SHP77 treated with DMSO at 0.1 percent for 48 hours (cell line): ENCODE results near the gene EDN2.

Experiments used
- DNase-seq: peaks from one replicate; lab custom pipeline; 2025; lab: John Stamatoyannopoulos, UW

Gene EDN2

DNA sequence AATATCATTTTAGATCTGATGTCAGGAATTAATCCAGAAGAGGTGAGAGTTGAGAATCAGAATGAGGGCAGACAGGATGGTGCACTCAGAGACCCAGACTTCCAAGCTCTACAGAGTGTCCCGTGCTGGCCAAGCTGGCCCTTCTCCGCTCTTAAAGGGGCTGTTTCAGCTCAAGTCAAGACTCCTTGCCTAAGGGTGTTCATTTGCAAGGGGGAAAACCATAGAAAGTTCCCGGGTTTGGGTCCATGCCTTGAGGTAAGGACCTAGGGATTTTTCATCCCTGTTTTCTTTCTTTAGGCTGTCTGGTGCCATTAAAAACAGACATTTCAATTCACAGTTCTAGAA lies 47.5 kb downstream of the EDN2 start:
- DNase-seq = no peak

DNA sequence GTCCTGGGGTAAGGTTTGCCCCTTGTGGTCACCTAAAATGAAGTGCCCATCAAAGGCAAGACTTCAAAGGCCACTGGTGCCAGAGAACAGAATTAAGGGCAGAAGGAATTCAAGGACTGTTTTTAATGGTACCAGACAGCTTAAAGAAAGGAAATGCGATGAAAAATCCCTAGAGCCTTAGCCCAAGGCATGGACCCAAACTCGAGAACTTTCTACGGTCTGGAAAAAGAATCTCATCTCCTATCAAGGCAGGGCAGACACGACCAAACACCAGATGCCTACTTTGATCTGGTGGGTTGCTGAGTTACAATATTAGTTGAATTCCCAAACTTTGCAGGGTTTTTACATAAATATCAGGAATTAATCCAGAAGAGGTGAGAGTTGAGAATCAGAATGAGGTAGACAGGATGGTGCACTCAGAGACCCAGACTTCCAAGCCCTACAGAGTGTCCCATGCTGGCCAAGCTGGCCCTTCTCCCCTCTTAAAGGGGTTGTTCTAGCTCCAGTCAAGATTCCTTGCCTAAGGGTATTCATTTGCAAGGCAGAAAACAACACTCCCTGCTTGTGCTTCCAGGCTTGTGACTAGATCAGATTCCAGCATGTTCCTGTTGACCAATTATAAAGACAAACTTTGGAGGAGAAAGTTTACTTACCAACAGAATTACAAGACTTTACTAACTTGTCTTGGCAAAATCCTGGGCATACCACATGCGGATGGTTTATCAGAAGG lies 48.0 kb downstream of the EDN2 start:
- no peak for DNase-seq

GRCh38 chr1:41435570-41436178 lies 48.8 kb downstream of the EDN2 start:
- DNase-seq = no peak

DNA sequence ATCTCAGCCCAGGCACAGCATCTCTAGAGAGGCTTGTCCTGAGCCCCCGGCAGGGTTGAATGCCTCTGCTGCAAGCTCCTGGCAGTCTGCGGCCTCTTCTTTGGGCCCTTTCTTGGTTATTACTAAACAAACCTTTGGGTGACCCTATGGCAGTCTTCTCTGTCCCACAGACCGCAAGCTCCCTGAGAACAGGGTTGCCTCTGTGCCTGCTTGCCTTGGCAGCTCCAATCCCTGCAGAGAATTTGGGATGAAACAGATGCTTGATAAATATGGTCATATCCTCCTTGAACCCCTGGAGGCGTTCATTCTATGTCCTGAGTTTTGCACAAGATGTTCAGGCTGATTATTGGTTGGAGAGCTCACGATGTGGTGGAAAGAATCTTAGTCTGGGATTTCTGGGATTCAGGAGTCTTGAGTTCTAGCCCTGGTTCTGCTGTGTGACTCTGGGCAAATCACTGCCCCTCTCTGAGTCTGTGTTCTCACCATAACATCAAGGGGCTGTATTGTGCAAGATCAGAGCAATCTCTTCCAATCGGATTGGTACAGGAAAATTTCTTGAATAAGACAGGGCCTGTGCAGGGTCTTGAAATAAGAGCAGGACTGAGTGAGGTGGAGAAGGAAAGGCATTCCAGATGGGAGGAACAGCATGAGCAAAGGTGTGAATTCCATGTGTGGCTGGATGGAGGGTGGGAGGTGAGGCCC lies 49.6 kb downstream of the EDN2 start:
- DNase-seq = no peak

DNA sequence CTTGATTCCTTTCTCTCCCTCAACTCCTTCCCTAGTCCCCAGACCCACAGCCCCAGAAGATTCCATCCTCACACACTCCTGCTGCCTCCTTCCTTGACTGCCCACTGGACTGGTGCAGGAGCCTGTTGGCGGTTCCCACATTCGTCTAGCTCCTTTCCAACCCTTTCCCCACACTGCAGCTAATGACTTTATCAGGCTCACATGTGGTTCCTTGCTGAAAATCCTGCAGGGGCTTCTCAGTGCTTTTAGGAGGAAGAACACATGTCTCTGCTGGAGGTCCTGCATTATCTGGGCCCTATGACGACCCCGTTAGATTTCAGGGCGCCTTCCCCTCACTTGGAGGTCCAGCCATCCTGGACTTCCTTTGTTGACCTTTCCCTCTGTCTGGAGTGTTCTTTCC lies 50.2 kb downstream of the EDN2 start:
- DNase-seq = no peak

DNA sequence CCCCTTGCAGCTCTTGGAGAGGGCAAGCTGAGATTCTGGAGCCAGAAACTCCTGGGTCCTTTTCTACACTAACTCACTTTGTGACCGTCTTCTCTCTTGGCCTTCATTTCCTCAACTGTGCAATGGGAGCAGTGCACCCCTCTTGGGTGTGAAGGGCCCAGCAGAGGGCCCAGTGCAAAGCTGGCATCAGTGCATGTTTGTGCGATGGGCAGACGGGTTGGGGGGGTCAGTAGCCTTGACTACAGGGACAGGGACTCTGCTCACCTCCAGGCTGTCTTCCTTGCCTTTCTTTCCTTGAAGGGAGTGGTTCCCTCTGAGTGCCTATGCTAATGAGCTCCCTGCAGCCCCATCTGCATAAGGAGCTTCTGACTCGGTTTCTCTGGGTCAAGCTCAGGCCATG lies 51.0 kb downstream of the EDN2 start:
- DNase-seq = no peak

DNA sequence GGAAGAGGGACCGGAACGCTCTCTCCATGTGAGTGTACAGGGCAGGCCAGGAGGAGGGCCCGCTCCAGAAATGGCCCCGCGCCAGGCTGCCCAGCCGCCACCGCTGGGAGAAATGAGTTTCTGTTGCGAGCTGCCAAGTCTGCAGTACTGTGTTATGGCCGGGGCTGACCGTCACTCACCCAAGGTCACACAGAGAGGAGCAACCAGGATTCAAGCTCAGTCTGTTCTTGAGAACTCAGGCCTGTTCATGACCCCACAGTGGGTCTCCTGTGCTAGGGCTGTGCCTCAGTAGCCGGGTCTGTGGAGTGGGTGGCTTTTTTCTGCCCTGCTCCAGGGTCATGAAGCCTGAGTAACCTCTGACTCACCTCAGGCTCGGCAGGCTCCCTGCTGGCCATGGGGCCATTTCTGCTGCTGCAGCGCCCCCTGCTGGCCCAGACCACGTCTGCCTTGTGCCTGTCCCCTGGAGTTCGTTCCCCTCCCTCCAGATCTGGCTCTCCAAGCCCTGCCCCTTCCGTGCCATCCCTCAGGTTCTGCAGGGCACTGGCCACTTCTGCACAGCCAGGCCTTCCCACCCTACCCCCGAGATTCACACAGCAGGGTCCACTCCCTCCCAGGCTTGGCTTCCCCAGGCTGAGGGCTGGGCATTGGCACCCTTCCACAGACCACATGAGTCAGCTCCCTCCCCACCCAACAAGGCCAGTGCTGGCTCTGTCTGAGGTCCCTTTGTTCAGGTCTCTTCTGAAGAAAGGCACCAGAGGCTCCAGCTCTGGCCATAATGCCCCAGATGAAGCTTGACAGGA lies 51.8 kb downstream of the EDN2 start:
- no peak for DNase-seq

- DNase-seq = no peak
These were observed 52.8 kb downstream of the EDN2 start for GRCh38 chr1:41431490-41432350.

DNA sequence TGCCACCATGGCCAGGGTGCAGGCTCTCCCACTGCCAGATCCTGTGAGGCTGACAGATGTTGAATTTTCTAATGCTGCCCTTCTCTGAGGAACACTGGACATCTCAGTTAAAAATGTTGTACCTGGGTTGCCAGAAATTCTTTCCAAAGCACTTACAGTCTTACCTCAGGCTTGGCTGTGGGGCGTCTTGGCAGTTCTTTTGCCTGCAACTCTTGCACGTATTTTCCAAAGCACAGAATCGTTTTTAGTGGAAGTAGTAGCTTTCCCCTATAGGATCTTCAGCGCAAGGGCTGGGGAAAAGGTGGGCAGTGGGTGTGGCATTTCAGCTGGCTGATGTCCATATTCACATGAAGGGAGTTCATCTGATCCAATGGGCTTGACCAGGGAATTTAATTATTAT lies 53.9 kb downstream of the EDN2 start:
- DNase-seq = no peak

DNA sequence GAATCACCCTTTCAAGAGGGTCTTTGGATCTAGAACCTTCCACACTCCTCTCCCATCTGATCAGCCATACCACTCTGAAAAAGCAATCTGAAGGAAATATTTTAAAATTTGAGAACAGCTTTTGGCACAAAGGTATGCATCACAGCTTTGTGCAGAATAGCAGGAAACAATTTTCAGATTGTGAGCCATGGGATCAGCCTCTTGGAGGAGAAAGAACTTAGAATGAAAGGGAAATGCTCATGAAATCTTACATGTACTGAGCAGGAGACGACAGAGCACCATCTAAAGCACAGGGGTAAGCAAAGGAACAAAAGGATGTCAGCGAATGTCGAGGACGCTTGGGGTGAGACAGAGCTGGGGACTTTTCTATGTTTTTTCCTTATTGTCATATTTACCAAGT lies 54.4 kb downstream of the EDN2 start:
- DNase-seq = no peak

DNA sequence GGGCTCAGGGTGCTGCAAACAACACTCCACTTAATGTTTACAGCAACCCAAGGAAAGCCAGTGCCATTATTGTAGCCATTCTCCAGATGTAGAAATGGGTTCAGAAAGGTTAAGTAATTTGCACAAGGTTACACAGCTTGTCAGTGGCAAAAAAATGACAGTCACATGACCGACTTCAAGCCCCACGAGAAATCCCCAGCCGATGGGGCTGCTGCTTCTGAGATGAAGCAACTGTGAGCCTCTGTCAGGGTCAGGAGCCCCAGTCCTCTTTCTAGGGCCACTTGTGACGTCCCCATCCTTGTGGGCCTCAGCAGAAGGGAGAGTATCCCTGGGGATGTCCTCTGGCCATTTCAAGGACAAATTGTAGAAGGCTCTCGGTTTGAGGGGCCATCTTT lies 54.8 kb downstream of the EDN2 start:
- DNase-seq = no peak
